Bronchial epithelial cell (primary cell): Measurements from ENCODE around the gene MAP1S. TPM values are rescaled to one million over a fixed set of nuclear protein-coding genes. Genes with fewer than 3 reads are reported as not detected.
"Not testable (repeated sequence)": the region's sequence is repeated elsewhere in the genome, so short reads cannot be mapped to it uniquely, and the experiment has no call there.

Experiments
- DNase-seq: peaks from one replicate; pipeline ENCODE4 v3.0.0-alpha.2; 2010; ENCODE audit warnings: low read depth
- FAIRE-seq: peaks from 2 replicates; lab custom pipeline; 2011; peaks lifted over from hg19 to GRCh38; lab: Jason Lieb, UNC
- H3K27me3 ChIP-seq: 2 replicates; pipeline ENCODE4 v1.5.1; 2011; ENCODE audit warnings: low read length; ENCODE audit not compliant: control insufficient read depth, insufficient read depth
- H3K36me3 ChIP-seq: 2 replicates; pipeline ENCODE4 v1.5.1; 2011; ENCODE audit warnings: low read length; ENCODE audit not compliant: control insufficient read depth, insufficient read depth
- H3K4me3 ChIP-seq: 2 replicates; pipeline ENCODE4 v1.5.1; 2011; ENCODE audit warnings: mild to moderate bottlenecking, low read depth, low read length, control low read depth
- total RNA-seq: library from RNA; depleted of rRNA; stranded (reverse); fragments of >200 nt; gene quantifications from 2 replicates; pipeline ENCODE4 v1.2.1, GENCODE V29; 2014
- TF ChIP-seq, protein P1 (sequence below): IDR thresholded peaks from 2 replicates; pipeline ENCODE4 v1.5.1; 2011; ENCODE audit warnings: mild to moderate bottlenecking, moderate library complexity, low read length, control low read depth, inconsistent platforms; ENCODE audit not compliant: insufficient read depth, severe bottlenecking

MAP1S gene
- total RNA-seq, 1 donor from 2014 or later: 3.7 TPM

DNA sequence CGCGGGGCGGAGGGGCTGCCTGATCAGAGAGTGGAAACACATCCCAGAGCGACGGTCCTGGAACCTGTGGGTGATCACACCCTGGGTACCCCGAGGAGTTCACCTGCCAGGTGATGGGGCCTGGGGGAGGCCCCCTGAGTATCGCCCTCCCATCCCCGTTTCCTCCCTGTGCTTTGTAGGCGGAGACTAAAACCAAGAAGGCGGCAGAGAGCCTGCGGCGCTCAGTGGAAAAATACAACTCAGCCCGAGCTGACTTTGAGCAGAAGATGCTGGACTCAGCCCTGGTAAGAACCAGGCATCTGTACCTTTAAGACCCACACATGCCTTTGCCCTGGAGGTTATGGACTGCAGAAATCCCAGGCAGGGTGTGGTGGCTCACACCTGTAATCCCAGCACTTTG is 51.3 kb downstream of the MAP1S start:
- TF ChIP-seq, protein P1, sequence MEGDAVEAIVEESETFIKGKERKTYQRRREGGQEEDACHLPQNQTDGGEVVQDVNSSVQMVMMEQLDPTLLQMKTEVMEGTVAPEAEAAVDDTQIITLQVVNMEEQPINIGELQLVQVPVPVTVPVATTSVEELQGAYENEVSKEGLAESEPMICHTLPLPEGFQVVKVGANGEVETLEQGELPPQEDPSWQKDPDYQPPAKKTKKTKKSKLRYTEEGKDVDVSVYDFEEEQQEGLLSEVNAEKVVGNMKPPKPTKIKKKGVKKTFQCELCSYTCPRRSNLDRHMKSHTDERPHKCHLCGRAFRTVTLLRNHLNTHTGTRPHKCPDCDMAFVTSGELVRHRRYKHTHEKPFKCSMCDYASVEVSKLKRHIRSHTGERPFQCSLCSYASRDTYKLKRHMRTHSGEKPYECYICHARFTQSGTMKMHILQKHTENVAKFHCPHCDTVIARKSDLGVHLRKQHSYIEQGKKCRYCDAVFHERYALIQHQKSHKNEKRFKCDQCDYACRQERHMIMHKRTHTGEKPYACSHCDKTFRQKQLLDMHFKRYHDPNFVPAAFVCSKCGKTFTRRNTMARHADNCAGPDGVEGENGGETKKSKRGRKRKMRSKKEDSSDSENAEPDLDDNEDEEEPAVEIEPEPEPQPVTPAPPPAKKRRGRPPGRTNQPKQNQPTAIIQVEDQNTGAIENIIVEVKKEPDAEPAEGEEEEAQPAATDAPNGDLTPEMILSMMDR: no peak
- DNase-seq: no peak
- Histone ChIP-seq H3K4me3 (no peak overlapping the region), H3K27me3 (peaks cover 2% of the 10 kb centered on the region), H3K36me3 (no peaks in the 10 kb centered on the region)
- no peak for FAIRE-seq

DNA sequence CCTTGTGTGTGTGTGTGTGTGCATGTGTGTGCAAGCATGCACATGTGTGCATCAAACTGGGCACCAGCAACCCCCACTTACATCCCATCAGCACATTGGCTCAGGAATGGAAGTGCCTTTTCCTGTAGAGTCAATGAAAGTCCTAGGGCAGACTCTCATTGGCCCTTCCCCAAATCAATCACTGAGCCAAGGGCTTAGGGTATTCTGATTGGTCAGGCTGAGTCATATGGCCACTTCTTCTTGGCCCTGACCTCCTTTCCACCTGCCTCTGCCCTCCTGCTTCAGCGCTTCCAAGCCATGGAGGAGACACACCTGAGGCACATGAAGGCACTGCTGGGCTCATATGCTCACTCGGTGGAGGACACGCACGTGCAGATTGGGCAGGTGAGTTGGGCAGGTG is 52.9 kb downstream of the MAP1S start:
- DNase-seq (no peak), FAIRE-seq (no peak)
- Histone ChIP-seq H3K36me3 (no peaks in the 10 kb centered on the region), H3K27me3 (peaks cover 2% of the 10 kb centered on the region), H3K4me3 (no peak overlapping the region)
- TF ChIP-seq, protein P1: no peak

DNA sequence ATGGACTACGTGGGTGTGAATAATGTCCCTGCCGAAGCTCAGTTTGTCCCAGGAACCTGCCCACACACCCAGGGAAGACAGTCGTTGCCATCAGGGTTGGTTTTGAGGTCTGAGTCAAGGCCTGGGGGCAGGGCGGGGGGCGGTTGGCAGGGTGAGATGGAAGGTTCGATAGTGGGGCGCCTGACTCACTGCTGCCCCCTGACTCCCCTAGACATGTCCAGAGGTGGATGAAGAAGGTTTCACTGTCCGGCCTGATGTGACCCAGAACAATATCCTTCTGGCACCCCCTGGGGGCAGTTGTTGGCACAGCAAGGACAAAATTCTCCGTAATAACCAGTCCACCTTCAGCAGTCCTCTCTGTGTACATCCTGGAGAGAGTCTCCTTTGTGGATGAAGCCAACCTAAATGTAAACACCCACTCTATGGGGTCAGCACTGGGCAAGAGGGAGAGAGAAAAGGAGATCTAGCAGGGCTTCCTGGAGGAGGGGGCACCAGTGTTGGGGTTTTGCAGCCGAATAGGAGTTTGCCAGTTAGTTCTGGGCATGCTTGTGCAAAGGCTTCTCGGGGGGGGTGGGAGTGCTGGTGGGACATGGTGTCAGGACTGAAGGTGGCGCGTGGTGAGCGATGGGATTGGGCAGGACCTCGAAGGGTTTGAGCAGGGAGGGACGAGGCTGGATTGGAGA is 56.1 kb downstream of the MAP1S start:
- FAIRE-seq (no peak), DNase-seq (no peak)

DNA sequence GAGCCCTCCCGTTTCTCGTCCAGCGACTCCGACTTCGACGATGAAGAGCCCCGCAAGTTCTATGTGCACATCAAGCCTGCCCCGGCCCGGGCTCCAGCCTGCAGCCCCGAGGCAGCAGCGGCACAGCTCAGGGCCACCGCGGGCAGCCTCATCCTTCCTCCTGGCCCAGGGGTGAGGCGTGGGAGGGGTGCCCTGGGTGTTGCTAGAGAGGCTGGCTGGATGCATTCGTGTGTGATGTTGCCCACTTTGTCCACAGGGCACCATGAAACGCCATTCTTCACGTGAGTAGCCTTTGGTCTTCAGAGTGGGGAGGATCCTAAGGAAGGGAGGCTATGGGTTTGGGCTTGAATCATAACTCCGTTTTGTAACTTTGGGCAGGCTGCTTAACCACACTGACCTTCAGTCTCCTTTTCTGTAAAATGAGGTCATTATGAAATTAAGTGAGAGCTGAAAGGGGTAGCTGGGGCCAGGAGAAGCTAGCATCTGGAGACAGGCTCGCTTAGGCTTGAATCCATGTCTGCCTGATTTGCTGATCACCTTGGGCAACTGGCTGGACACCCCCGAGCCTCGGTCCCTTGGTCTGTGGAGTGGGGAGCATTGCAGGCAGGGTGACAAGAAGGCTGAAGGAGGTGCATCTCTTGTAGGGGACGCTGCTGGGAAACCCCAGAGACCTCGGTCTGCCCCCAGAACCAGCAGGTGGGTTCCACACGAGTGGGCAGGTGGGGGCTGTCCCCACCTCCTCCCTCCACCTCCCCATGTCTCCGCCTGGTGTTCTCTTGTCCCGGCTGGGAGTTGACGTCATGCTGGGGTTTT is 56.9 kb downstream of the MAP1S start:
- Histone ChIP-seq H3K27me3 (no peaks in the 10 kb centered on the region), H3K4me3 (no peak overlapping the region), H3K36me3 (no peaks in the 10 kb centered on the region)
- DNase-seq (no peak), FAIRE-seq (no peak)
- TF ChIP-seq, protein P1: no peak

More for the DNA sequence above, 56.1 kb downstream of the MAP1S start:
- Histone ChIP-seq H3K36me3 (no peaks in the 10 kb centered on the region), H3K27me3 (peaks cover under 1% of the 10 kb centered on the region), H3K4me3 (no peak overlapping the region)
- TF ChIP-seq, protein P1: peak; percentile 69

DNA sequence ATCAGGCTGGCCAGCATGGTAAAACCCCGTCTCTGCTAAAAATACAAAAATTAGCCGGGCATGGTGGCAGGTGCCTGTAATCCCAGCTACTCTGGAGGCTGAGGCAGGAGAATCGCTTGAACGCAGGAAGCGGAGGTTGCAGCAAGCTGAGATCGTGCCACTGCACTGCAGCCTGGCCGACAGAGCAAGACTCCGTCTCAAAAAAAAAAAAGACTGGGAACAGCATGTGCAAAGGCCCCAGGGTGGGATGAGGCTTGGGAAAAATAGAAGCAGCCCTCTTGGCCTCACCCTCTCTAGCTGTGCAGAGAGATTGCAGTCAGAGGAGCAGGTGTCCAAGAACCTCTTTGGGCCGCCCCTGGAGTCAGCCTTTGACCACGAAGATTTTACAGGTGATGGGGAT is 58.6 kb downstream of the MAP1S start:
- not testable (repeated sequence) for H3K36me3 ChIP-seq, DNase-seq, H3K27me3 ChIP-seq, FAIRE-seq, H3K4me3 ChIP-seq

DNA sequence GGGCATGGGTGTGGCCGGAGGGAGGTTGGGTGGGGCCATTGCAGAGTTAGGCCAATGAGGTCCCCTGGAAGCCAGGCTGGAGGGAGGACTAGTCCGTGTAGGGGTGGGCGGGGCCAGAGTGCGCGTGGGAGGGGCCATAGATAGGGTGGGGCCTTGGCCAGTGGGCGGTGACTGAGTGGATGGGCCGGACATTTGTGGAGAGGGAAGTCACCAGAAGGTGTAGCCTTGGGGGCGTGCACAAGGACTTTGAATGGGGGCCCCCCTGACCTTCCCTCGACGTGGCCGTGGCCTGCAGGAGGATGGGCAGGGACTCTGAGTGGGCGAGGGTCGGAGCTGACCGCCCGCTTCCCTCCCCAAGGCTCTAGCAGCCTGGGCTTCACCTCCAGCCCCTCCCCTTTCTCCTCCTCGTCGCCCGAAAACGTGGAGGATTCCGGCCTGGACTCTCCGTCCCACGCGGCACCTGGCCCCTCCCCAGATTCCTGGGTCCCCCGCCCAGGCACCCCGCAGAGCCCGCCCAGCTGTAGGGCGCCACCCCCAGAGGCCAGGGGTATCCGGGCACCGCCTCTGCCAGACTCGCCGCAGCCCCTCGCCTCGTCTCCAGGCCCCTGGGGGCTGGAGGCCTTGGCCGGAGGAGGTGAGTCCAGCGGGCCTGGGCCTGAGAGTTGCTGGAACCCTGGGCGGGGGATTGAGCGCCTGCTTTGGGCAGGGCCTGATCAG is 59.1 kb downstream of the MAP1S start:
- H3K4me3 ChIP-seq: peak overlapping the region; percentile 35
- FAIRE-seq: no peak
- H3K27me3 ChIP-seq: no peaks in the 10 kb centered on the region
- TF ChIP-seq, protein P1: no peak
- peak; percentile 58 for DNase-seq
- no peaks in the 10 kb centered on the region for H3K36me3 ChIP-seq
